Activated naive CD8-positive, alpha-beta T cell treated with anti-CD3 and anti-CD28 coated beads, Interleukin-2, amount 50 U/mL, for 24 hours (primary cell): ENCODE results near the gene KCNMB4.
"Not testable (repeated sequence)": the region's sequence is repeated elsewhere in the genome, so short reads cannot be mapped to it uniquely, and the experiment has no call there.

Experiments
- ATAC-seq: fragments of 150-1000 bp; cut with Tn5 transposase; one replicate; pipeline ENCODE4 v1.10.0; 2021
- DNase-seq: peaks from one replicate; pipeline ENCODE4 v3.0.0; 2021
- H3K27ac Mint-ChIP-seq: one replicate; pipeline ENCODE4 v1.8.0; 2021; ENCODE audit warnings: mild to moderate bottlenecking, mixed read lengths
- H3K27me3 Mint-ChIP-seq: one replicate; pipeline ENCODE4 v1.8.0; 2021; ENCODE audit warnings: mixed read lengths
- H3K36me3 Mint-ChIP-seq: one replicate; pipeline ENCODE4 v1.8.0; 2021; ENCODE audit warnings: low read depth, mixed read lengths
- H3K4me1 Mint-ChIP-seq: one replicate; pipeline ENCODE4 v1.8.0; 2021; ENCODE audit warnings: mixed read lengths
- H3K4me3 Mint-ChIP-seq: one replicate; pipeline ENCODE4 v1.8.0; 2021; ENCODE audit warnings: mild to moderate bottlenecking, moderate library complexity, mixed read lengths
- H3K9me3 Mint-ChIP-seq: one replicate; pipeline ENCODE4 v1.8.0; 2021; ENCODE audit warnings: mixed read lengths

Gene KCNMB4

DNA sequence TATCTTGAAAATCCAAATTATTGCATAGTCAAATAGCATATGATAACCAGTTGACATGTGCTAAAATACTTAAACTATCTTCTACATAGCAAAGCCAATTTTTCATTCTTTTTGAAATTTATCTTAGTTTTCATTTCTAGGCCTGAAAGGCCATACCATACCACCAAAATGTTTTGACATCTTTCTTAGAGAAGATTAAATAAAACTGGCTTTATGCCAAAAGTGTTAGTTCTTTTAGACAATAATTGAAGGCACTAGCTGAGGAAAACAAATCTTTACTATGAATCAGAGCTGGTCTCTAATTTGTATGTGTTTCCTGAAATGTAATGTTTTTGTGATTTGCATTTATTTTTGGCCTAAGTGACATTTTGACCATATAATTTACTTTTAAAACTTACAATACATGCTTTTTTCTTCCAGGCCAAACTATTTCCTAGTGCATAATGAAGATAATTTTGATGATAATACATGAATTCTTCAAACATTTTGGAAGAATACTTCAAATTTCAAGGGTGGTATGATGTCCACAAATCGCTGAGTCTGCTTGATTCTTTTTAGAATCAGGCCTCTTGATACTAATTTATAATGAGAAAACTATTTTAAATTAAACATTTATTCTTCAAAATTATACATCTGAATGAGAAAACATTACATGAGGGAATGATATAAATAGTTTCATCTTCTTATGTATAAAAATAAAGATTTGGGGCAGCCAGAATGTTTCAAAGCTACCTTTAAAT lies 6.5 kb upstream of the KCNMB4 start:
- ATAC-seq (no peak), DNase-seq (no peak)
- Mint-ChIP-seq H3K27ac (no peak overlapping the region), H3K9me3 (no peaks in the 10 kb centered on the region), H3K4me3 (no peak overlapping the region), H3K4me1 (peaks cover 2% of the 10 kb centered on the region), H3K27me3 (peaks cover 4% of the 10 kb centered on the region), H3K36me3 (peaks cover 6% of the 10 kb centered on the region)

- peaks cover 6% of the 10 kb centered on the region for H3K4me1 Mint-ChIP-seq
- peaks cover 9% of the 10 kb centered on the region for H3K27me3 Mint-ChIP-seq
- DNase-seq (no peak), ATAC-seq (no peak)
- no peak overlapping the region for H3K27ac Mint-ChIP-seq
- H3K36me3 Mint-ChIP-seq = peaks cover 3% of the 10 kb centered on the region
- no peak overlapping the region for H3K4me3 Mint-ChIP-seq
- H3K9me3 Mint-ChIP-seq = no peaks in the 10 kb centered on the region
These were observed 5.9 kb upstream of the KCNMB4 start for GRCh38 chr12:70360218-70360617.

- H3K4me3 Mint-ChIP-seq = peak overlapping the region; percentile 75
- no peaks in the 10 kb centered on the region for H3K9me3 Mint-ChIP-seq
- peaks cover 23% of the 10 kb centered on the region for H3K4me1 Mint-ChIP-seq
- H3K27ac Mint-ChIP-seq = no peak overlapping the region
- no peak for ATAC-seq
- DNase-seq = no peak
- H3K36me3 Mint-ChIP-seq = no peaks in the 10 kb centered on the region
- H3K27me3 Mint-ChIP-seq = peaks cover 9% of the 10 kb centered on the region
These were observed 1.2 kb upstream of the KCNMB4 start for GRCh38 chr12:70364695-70365397.

- peak overlapping the region; percentile 75 for H3K4me3 Mint-ChIP-seq
- H3K27ac Mint-ChIP-seq = no peak overlapping the region
- peaks cover 23% of the 10 kb centered on the region for H3K4me1 Mint-ChIP-seq
- peaks cover 9% of the 10 kb centered on the region for H3K27me3 Mint-ChIP-seq
- H3K9me3 Mint-ChIP-seq = no peaks in the 10 kb centered on the region
- ATAC-seq = no peak
- H3K36me3 Mint-ChIP-seq = no peaks in the 10 kb centered on the region
- DNase-seq = no peak
These were observed 767 bp upstream of the KCNMB4 start for GRCh38 chr12:70365398-70365647.

DNA sequence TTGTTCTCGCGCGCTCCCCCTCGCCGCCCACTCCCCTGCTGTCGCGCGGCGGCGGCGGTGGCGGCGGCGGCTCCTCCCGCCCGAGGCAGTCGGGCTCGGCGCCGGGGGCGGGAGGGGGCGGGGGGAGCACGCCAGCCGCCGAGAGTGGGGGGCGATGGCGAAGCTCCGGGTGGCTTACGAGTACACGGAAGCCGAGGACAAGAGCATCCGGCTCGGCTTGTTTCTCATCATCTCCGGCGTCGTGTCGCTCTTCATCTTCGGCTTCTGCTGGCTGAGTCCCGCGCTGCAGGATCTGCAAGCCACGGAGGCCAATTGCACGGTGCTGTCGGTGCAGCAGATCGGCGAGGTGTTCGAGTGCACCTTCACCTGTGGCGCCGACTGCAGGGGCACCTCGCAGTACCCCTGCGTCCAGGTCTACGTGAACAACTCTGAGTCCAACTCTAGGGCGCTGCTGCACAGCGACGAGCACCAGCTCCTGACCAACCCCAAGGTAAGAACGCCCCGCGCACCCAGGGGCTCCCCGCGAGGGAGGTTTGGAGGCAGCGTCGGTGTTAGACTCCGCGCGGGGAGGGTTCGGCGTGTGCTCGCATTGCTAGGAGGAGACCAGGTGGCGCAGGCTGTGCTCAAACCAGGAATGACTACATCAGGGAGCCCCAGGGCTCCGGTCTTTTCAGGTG lies 629 bp downstream of the KCNMB4 start:
- peak overlapping the region; percentile 54 for H3K27ac Mint-ChIP-seq
- peak; percentile 58 for ATAC-seq

DNA sequence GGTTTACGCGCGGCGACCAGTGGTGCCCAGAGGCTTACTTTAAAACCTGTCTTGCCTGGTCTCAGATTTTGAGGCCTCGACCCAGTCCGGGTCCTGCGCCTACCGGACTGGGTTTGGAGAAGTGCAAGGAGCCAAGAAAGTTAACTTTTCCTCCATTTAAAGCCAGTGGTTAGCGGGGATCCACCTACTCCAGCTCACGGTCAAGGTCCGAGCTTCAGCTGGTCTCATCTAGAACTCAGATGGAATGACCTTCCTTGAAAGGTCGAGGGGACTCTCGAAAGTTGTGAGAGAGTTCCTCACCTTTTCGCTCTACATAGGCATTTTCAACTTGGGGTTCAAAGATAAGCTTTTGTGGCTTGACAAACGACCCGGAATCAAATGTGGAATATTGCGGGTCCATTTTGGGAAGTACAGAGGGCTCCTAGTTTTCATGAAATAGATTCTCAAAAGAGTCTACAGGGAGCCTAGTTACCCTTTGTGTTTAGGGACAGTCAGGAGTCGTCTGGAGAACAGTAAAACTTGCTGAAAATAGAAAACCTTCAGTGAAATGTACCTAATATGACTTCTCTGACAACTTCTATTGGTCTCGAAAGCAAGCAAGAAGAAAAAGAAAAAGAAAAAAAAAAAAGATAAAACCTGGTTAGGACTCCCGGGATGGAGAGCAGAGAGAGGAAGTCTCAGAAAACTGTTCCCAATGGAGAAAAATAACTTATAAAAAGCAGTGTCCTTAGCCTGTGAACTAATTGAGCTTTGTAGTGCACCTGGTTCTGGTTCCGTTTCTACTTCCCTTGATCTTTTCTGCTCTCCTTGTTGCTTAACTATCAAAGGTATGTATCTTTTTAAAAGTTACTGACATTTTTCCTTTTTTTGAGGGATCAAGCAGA lies 1.4 kb downstream of the KCNMB4 start:
- no peak for DNase-seq
- Mint-ChIP-seq H3K36me3 (no peaks in the 10 kb centered on the region), H3K27me3 (peaks cover 9% of the 10 kb centered on the region), H3K4me1 (peaks cover 23% of the 10 kb centered on the region), H3K4me3 (peak overlapping the region; percentile 87), H3K27ac (no peak overlapping the region), H3K9me3 (no peaks in the 10 kb centered on the region)
- no peak for ATAC-seq

More for the DNA sequence above, 629 bp downstream of the KCNMB4 start:
- Mint-ChIP-seq H3K36me3 (no peaks in the 10 kb centered on the region), H3K4me3 (peak overlapping the region; percentile 87), H3K27me3 (peaks cover 9% of the 10 kb centered on the region), H3K4me1 (peaks cover 23% of the 10 kb centered on the region), H3K9me3 (no peaks in the 10 kb centered on the region)
- DNase-seq = peak; percentile 51

DNA sequence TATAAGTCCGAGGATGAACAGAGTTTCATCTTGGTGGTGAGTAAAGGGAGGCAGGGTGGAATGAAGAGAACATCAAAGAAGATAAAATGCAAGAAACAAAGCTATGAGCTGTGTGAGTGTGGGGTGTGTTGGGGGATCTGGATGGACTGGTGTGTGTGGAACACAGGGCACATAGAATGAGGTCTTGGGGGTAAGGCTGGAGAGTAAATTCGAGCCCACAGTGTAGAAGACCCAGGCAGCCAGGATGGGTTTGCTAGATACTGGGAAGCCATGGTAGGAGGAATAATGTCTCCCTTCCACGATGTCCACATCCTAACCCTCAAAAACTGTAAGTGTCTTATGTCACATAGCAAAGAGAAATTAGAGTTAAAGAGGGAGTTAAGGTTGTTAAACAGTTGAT lies 6.8 kb downstream of the KCNMB4 start:
- Mint-ChIP-seq H3K27me3 (no peaks in the 10 kb centered on the region), H3K9me3 (no peaks in the 10 kb centered on the region), H3K27ac (no peak overlapping the region), H3K4me3 (no peak overlapping the region), H3K36me3 (no peaks in the 10 kb centered on the region), H3K4me1 (peaks cover 2% of the 10 kb centered on the region)
- ATAC-seq (no peak), DNase-seq (no peak)

DNA sequence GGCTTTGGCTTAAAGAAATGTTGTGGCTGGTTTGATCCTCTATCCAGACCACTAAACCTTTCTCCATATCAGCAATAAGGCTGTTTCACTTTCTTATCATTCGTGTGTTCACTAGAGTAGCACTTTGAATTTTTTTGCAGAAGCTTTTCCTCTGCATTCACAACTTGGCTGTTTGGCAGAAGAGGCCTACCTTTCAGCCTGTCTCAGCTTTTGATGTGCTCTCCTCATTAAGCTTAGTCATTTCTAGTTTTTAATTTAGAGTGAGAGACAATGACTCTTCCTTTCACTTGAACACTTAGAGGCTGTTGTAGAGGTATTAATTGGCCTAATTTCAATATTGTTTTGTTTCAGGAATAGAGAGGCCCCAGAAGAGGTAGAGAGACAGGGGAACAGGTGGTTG lies 13.8 kb downstream of the KCNMB4 start:
- Mint-ChIP-seq H3K4me3 (no peak overlapping the region), H3K36me3 (peaks cover 2% of the 10 kb centered on the region), H3K4me1 (peaks cover 7% of the 10 kb centered on the region), H3K27me3 (no peaks in the 10 kb centered on the region), H3K27ac (peak overlapping the region; percentile 14), H3K9me3 (peaks cover 5% of the 10 kb centered on the region)
- DNase-seq (no peak), ATAC-seq (peak; percentile 65)

DNA sequence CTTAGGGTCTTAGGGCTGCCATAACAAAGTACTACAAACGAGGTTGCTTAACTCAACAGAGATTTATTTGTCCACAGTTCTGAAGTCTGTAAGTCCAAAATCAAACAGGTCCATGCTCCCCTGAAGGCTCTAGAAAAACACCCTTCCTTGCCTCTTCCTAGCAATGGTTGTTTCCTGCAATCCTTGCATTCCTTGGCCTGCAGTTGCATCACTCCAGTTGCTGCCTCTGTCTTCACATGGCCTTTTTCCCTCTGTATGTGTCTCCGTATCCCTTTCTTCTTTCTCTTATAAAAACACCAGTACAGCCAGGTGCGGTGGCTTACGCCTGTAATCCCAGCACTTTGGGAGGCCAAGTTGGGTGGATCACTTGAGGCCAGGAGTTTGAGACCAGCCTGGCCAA lies 17.4 kb downstream of the KCNMB4 start:
- Mint-ChIP-seq H3K27ac (no peak overlapping the region), H3K4me1 (peaks cover 7% of the 10 kb centered on the region), H3K27me3 (no peaks in the 10 kb centered on the region), H3K36me3 (peaks cover 2% of the 10 kb centered on the region), H3K9me3 (peaks cover 5% of the 10 kb centered on the region), H3K4me3 (no peak overlapping the region)
- no peak for DNase-seq
- no peak for ATAC-seq

DNA sequence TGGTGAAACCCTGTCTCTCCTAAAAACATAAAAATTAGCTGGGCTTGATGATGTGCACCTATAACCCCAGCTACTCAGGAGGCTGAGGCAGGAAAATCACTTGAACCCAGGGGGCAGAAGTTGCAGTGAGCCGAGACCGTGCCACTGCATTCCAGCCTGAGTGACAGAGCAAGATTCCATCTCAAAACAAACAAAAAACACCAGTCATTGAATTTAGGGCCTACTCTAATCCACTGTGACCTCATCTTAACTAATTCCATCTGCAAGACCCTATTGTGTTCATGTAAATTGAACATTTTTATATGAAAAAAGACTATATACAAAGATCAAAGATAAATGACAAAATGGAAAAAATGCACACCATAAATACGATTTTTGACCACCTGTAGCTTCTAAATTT lies 17.8 kb downstream of the KCNMB4 start:
- H3K27ac Mint-ChIP-seq = no peak overlapping the region
- no peak for DNase-seq

GRCh38 chr12:70386771-70387170 lies 20.7 kb downstream of the KCNMB4 start:
- peaks cover 4% of the 10 kb centered on the region for H3K36me3 Mint-ChIP-seq
- no peak for ATAC-seq

More for the DNA sequence above, 17.8 kb downstream of the KCNMB4 start:
- H3K27me3 Mint-ChIP-seq = no peaks in the 10 kb centered on the region
- H3K4me3 Mint-ChIP-seq = no peak overlapping the region
- H3K36me3 Mint-ChIP-seq = peaks cover 2% of the 10 kb centered on the region
- ATAC-seq = no peak
- H3K4me1 Mint-ChIP-seq = peaks cover 7% of the 10 kb centered on the region
- H3K9me3 Mint-ChIP-seq = peaks cover 5% of the 10 kb centered on the region

DNA sequence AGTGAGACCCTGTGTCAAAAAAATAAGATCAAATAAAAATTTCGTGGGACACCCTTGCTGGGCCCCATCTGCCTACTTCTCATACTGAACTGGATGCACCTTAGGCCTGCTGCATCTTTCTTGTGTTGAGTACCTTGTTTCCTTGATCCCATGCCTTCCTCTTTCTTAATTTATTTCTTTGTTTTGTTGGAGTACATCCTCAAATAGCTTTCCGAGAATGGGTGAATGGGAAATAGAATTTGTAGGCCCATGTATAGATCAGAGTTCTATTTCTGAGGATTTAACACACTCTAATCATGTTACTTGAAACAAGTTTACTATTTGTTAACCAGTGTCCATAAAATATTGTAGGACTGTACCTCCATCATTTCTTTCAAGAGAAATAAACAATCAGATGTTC lies 23.6 kb downstream of the KCNMB4 start:
- Mint-ChIP-seq H3K4me1 (no peaks in the 10 kb centered on the region), H3K4me3 (no peak overlapping the region), H3K9me3 (no peaks in the 10 kb centered on the region), H3K36me3 (peaks cover 4% of the 10 kb centered on the region), H3K27me3 (no peaks in the 10 kb centered on the region), H3K27ac (no peak overlapping the region)
- no peak for ATAC-seq
- no peak for DNase-seq

More at GRCh38 chr12:70386771-70387170, 20.7 kb downstream of the KCNMB4 start:
- Mint-ChIP-seq H3K27ac (no peak overlapping the region), H3K27me3 (no peaks in the 10 kb centered on the region), H3K9me3 (no peaks in the 10 kb centered on the region), H3K4me1 (no peaks in the 10 kb centered on the region), H3K4me3 (no peak overlapping the region)
- no peak for DNase-seq

DNA sequence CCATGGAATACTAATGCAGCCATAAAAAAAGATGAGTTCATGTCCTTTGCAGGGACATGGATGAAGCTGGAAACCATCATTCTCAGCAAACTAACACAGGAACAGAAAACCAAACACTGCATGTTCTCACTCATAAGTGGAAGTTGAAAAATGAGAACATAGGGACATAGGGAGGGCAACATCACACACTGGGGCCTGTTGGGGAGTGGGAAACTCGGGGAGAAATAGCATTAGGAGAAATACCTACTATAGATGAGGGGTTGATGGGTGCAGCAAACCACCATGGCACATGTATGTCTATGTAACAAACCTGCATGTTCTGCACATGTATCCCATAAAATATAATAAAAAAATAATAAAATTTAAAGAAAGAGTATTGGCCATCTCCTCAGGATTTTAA lies 26.5 kb downstream of the KCNMB4 start:
- H3K4me1 Mint-ChIP-seq, ATAC-seq, H3K36me3 Mint-ChIP-seq, H3K27ac Mint-ChIP-seq, H3K9me3 Mint-ChIP-seq, H3K27me3 Mint-ChIP-seq, DNase-seq, H3K4me3 Mint-ChIP-seq: not testable (repeated sequence)

GRCh38 chr12:70393787-70394499 lies 27.9 kb downstream of the KCNMB4 start:
- ATAC-seq (no peak), DNase-seq (no peak)
- Mint-ChIP-seq H3K9me3 (no peaks in the 10 kb centered on the region), H3K4me1 (no peaks in the 10 kb centered on the region), H3K4me3 (no peak overlapping the region), H3K27ac (no peak overlapping the region), H3K36me3 (peaks cover 4% of the 10 kb centered on the region), H3K27me3 (no peaks in the 10 kb centered on the region)
